GM12875 (cell line): Measurements from ENCODE around the gene ABLIM2.

ENCODE experiments used
- H3K4me3 ChIP-seq: one replicate; pipeline ENCODE4 v1.5.1; 2011; ENCODE audit warnings: low read depth, low read length, control low read depth
- TF ChIP-seq, protein P1 (sequence below): IDR thresholded peaks from 2 replicates; pipeline ENCODE4 v1.5.1; 2011; ENCODE audit warnings: low read depth, mild to moderate bottlenecking, control low read depth, inconsistent platforms, low read length, moderate library complexity, borderline replicate concordance; ENCODE audit not compliant: insufficient read depth

ABLIM2 gene

DNA sequence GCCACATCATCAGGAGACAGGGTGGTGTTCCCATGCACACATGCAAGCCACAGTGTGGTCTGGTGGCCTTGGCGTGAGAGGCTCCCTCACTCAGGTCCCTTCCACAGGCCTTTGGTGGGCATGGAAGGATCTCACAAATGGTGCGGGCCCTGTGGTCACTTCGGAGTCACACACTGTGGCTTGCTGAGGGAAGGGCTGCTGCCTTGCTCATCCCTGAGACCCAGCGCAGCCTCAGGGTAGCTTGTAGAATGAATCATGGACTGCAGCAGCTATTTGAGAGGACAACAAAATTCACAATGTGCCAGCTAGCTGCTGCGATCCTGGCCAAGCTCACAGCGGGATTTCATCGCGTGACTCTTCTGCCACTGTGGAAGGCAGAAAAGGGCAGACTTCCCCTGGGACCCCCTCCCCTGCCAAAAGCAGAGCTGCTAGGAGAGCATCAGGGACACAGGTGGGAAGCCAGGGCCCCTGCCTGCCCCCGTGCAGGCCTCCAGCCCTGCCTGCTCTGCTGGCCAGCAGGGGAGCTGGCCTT lies 106.4 kb downstream of the ABLIM2 start:
- no peak overlapping the region for H3K4me3 ChIP-seq
- TF ChIP-seq, protein P1, sequence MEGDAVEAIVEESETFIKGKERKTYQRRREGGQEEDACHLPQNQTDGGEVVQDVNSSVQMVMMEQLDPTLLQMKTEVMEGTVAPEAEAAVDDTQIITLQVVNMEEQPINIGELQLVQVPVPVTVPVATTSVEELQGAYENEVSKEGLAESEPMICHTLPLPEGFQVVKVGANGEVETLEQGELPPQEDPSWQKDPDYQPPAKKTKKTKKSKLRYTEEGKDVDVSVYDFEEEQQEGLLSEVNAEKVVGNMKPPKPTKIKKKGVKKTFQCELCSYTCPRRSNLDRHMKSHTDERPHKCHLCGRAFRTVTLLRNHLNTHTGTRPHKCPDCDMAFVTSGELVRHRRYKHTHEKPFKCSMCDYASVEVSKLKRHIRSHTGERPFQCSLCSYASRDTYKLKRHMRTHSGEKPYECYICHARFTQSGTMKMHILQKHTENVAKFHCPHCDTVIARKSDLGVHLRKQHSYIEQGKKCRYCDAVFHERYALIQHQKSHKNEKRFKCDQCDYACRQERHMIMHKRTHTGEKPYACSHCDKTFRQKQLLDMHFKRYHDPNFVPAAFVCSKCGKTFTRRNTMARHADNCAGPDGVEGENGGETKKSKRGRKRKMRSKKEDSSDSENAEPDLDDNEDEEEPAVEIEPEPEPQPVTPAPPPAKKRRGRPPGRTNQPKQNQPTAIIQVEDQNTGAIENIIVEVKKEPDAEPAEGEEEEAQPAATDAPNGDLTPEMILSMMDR: no peak

DNA sequence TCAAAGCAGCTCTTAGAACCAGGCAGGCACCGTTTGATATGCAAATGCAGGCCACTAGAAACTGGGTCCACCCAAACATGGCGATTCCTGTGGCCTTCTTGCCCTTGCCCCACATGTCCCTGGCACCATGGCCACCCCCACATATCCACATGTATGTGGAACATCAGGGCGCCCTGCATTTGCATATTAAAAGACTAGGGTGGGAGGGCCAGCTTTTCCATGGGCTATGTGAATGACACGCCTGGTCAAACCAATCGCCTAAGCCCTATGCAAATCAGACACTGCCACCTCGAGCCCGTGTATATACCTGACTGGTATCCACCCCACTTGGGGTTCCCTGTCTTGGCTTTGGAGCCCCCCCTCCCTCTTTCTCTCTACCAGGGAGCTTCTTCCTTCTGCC lies 107.0 kb downstream of the ABLIM2 start:
- TF ChIP-seq, protein P1: no peak
- H3K4me3 ChIP-seq: no peak overlapping the region

DNA sequence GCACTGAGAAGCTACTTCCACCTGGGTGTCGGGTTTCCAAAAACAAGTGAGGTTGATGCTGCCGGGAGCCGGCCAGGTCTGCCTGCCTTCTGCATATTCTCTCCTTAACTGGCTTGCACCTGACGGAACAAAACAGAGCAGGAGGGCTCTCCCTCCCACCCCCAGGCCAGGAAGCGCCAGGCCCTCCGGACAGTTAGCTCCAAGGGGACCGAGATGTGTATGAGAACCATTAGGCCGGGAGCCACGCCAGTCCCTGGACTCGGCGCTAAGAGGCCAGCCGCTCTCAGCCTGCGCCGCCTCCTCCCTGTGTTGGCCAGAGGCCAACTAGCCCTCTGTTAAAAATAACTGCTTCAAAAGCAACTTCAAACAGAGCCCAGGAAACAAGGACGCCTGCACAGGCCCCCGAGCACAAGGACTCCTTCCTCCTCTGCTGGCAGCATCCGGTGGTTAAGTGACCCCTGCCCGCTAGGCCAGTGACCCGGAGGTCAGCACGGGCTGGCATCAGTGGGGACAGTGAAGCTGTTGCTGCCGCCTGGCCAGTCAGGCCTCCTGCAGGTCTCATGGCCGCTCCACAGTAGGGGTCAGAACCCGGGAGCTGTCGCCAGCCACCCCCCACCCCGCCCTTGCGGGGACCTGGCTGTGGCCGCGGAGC lies 107.9 kb downstream of the ABLIM2 start:
- TF ChIP-seq, protein P1: no peak
- H3K4me3 ChIP-seq: no peak overlapping the region

DNA sequence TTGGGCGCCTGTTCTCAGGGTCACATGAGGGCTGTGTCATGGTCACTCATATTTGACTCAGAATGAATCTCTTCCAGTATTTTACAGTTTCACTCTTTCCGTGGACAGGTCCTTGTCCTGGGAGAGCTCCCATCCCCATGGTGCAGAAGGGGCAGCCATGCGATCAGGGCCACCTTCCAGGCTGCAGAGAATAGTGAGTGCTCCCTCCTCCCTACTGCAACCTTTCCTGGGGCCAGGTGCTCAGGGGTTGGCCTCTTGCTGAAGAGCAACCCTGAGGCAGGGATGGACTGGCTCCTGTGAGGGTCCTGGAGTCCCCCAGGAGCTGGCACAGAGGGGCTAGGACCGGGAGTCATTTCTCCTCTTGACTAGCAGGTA lies 108.4 kb downstream of the ABLIM2 start:
- H3K4me3 ChIP-seq: no peak overlapping the region
- TF ChIP-seq, protein P1: no peak

DNA sequence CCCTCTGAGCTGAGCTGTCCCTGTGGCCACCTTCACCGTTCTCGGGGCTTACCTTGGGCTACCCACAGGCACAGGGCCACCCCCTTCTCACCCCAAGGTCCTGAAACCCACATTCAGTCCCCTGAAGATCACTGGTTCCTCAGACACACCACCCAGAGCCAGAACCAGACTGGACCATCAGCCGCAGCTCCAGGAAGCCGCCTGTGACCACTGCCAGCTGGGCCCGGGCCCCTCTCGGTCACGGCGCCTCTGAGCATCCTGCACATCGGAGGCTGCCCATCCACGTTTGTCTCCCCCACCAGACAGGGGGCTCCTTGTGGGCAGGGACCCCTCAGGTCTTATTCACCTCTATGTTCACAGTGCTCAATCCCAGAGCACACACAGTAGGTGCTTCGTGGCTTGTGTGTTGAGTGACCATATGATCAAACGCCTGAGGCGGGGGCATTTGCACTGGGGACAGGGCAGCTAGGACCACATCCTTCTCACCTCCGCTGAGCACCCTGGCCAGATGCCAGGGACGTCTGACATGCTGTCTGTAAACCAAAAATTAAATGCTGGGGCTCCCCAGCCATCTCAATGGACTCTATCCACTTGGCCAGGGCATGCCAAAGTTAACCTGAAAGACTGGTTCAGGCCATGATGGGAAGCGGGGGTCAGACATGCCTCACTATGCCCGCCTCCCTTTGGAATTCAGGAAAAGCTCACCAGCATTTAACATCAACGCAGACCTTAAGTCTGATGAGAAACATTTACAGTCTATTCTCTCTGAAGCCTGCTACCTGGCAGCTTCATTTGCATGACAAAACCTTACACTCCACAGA lies 109.5 kb downstream of the ABLIM2 start:
- no peak overlapping the region for H3K4me3 ChIP-seq
- TF ChIP-seq, protein P1: no peak

DNA sequence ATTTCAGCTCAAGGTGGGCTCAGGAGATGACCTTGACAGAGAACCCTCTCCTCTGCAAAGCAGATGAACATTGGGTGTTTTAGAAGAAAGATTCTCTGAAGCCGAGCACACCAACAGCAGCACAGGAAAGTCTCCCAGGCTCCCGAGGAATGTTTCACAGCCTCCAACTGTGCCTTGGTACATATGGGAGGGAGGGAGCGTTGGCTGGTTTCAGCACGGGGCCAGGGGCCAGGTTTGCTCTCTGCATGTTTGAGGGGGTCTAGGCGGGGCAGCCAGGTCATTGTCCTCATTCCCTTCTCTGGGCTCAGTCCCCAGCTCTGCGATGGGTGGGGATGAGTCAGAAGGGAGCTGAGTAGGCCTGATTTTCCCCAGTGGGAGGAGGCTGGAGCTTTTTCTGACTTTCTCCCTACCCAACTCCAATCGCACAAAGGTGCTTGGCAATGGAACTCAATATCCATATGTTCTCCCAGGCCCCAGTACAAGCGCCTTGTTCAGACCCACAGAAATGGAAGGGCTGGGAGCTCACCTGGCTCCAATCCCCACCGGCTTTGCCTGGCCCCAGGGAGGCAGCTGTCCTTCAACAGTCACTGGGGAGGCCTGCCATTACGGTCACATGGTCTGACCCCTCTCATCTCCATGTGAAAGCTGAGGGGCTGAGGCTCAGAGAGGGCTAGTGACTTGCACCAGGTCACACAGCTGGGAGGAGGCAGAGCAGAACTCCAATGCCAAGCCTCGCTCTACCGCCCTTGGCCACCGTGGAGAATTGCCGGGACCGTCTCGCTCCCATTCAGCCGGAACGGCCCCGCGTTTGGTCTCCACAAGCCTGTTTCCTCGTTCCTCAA lies 110.6 kb downstream of the ABLIM2 start:
- TF ChIP-seq, protein P1: no peak
- H3K4me3 ChIP-seq: no peak overlapping the region
